ENCODE data around the gene TRPM5.

The TRPM5 gene

GRCh38 chr11:2451916-2452315 is 7.6 kb upstream of the TRPM5 start:
- DNase-seq, result no peak

GRCh38 chr11:2451336-2451735 is 7.0 kb upstream of the TRPM5 start:
- DNase-seq, result no peak

- DNase-seq, result no peak
These were observed 6.2 kb upstream of the TRPM5 start for GRCh38 chr11:2450321-2451041.

GRCh38 chr11:2449548-2450320 is 5.4 kb upstream of the TRPM5 start:
- DNase-seq, result no peak

GRCh38 chr11:2448661-2449547 is 4.6 kb upstream of the TRPM5 start:
- no peak for DNase-seq

GRCh38 chr11:2447951-2448650 is 3.8 kb upstream of the TRPM5 start:
- no peak for DNase-seq

- DNase-seq, result no peak
These were observed 3.1 kb upstream of the TRPM5 start for GRCh38 chr11:2447253-2447950.

GRCh38 chr11:2446590-2447252 is 2.4 kb upstream of the TRPM5 start:
- DNase-seq, result no peak

GRCh38 chr11:2445746-2446551 is 1.6 kb upstream of the TRPM5 start:
- DNase-seq, result no peak

- no peak for DNase-seq
These were observed 769 bp upstream of the TRPM5 start, which contains the start of gene KCNQ1 for GRCh38 chr11:2444821-2445745. TSS of gene KCNQ1 (plus strand) at chr11:2445008. CDS start at chr11:2445099, 91 bp downstream.

GRCh38 chr11:2443406-2443805 is 908 bp downstream of the TRPM5 start:
- no peak for DNase-seq

GRCh38 chr11:2442589-2442988 is 1.7 kb downstream of the TRPM5 start:
- DNase-seq, result no peak

GRCh38 chr11:2441171-2441570 is 3.1 kb downstream of the TRPM5 start:
- DNase-seq, result no peak

- no peak for DNase-seq
These were observed 3.7 kb downstream of the TRPM5 start for GRCh38 chr11:2440646-2441045.

GRCh38 chr11:2439820-2440219 is 4.5 kb downstream of the TRPM5 start:
- DNase-seq, result no peak

- DNase-seq, result no peak
These were observed 6.8 kb downstream of the TRPM5 start for GRCh38 chr11:2437516-2437915.

GRCh38 chr11:2436521-2437031 is 7.7 kb downstream of the TRPM5 start:
- no peak for DNase-seq

GRCh38 chr11:2436013-2436520 is 8.2 kb downstream of the TRPM5 start:
- DNase-seq, result no peak

Data from NCI-H2081 (cell line).